Stimulated activated CD4-positive, alpha-beta T cell treated with anti-CD3 and anti-CD28 coated beads, Interleukin-15, amount 100 ng/mL, for 1 hour (primary cell): ENCODE results near the gene PRKG1.
"Not testable (repeated sequence)": the region's sequence is repeated elsewhere in the genome, so short reads cannot be mapped to it uniquely, and the experiment has no call there.

Source experiments
- DNase-seq, 2 donors: peaks; one replicate each; pipeline ENCODE4 v3.0.0-alpha.2; 2020; ENCODE audit warnings: low read depth in 1 of 2, low spot score in 1 of 2

Gene PRKG1

GRCh38 chr10:51743146-51743545 is 668.9 kb downstream of the PRKG1 start:
- DNase-seq, result no peak

- no peak for DNase-seq
Observed at GRCh38 chr10:51744235-51745000, 670.1 kb downstream of the PRKG1 start.

GRCh38 chr10:51745397-51745796 is 671.1 kb downstream of the PRKG1 start:
- no peak for DNase-seq

GRCh38 chr10:51747216-51747615 is 672.9 kb downstream of the PRKG1 start:
- DNase-seq, result no peak

GRCh38 chr10:51748959-51749358 is 674.7 kb downstream of the PRKG1 start:
- DNase-seq, result no peak

GRCh38 chr10:51758366-51758765 is 684.1 kb downstream of the PRKG1 start:
- no peak for DNase-seq

- not testable (repeated sequence) for DNase-seq
Observed at GRCh38 chr10:51758838-51759237, 684.6 kb downstream of the PRKG1 start.

- no peak for DNase-seq
Observed at GRCh38 chr10:51759896-51760534, 685.7 kb downstream of the PRKG1 start.

GRCh38 chr10:51760864-51761640 is 686.8 kb downstream of the PRKG1 start:
- DNase-seq, result no peak

GRCh38 chr10:51763746-51764145 is 689.5 kb downstream of the PRKG1 start:
- DNase-seq, result no peak

GRCh38 chr10:51765284-51765971 is 691.1 kb downstream of the PRKG1 start:
- no peak for DNase-seq

- DNase-seq, result no peak
Observed at GRCh38 chr10:51766423-51767102, 692.3 kb downstream of the PRKG1 start.

- no peak for DNase-seq
Observed at GRCh38 chr10:51767103-51767763, 692.9 kb downstream of the PRKG1 start.

- no peak for DNase-seq
Observed at GRCh38 chr10:51768886-51769465, 694.7 kb downstream of the PRKG1 start.

- DNase-seq, result no peak
Observed at GRCh38 chr10:51770709-51771108, 696.4 kb downstream of the PRKG1 start.

- DNase-seq, result no peak
Observed at GRCh38 chr10:51772387-51772786, 698.1 kb downstream of the PRKG1 start.

- no peak for DNase-seq
Observed at GRCh38 chr10:51773681-51774080, 699.4 kb downstream of the PRKG1 start.

GRCh38 chr10:51783941-51784340 is 709.7 kb downstream of the PRKG1 start:
- DNase-seq, result no peak

- DNase-seq, result no peak
Observed at GRCh38 chr10:51786016-51786683, 711.9 kb downstream of the PRKG1 start.
